ENCODE data around the gene ADSL. TPM values are rescaled to one million over a fixed set of nuclear protein-coding genes. Genes with fewer than 3 reads are reported as not detected.

ADSL gene
- total RNA-seq, 4 donors from 2014 or later: 81.0 to 101 (median 87.2) TPM

DNA sequence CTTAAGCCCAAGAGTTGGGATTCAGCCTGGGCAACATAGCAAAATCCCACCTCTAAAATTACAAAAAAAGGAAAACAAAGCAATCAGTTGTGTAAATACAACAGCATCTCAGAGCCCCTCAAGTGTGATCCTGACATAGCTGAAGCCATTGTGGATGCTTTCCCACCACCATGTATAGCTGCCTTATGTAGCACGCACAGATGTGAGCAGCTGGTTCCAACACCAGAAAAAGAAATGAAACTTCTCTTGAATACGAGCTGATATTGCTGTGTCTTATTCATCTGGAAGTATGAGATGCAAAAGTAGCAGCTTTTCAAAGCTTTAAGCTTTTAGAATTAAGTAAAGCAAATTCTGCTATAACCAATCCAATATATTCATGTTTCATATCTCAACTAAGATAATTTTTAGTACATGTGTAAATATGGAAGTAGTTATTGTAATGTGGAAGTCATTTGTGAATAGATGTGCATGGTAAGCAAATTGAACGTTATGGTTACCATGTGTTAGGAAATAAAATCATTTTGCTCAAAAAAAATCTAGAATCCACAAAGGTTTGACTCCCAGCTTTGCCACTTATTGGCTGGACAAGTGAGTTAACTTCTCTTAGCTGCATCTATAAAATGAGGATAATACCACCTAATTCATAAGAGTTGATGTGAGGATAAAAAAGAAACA lies 87.3 kb downstream of the ADSL start:
- H3K27ac ChIP-seq: peak overlapping the region in 2 of 4 donors; percentile 6
- H3K9me3 ChIP-seq: no peaks in the 10 kb centered on the region
- ATAC-seq: no peak
- 63 to 73% methylated on average over 3 of the region's 3 CpGs for WGBS, 2 donors (ENCODE audit: low coverage in 1 of 2)
- peaks cover 0 to 47% of the 10 kb centered on the region in 2 donors for H3K36me3 ChIP-seq
- H3K4me3 ChIP-seq: no peak overlapping the region
- TF ChIP-seq EP300 (IDR thresholded peaks at IDR 0.05): no peak
- TF ChIP-seq, protein P1, sequence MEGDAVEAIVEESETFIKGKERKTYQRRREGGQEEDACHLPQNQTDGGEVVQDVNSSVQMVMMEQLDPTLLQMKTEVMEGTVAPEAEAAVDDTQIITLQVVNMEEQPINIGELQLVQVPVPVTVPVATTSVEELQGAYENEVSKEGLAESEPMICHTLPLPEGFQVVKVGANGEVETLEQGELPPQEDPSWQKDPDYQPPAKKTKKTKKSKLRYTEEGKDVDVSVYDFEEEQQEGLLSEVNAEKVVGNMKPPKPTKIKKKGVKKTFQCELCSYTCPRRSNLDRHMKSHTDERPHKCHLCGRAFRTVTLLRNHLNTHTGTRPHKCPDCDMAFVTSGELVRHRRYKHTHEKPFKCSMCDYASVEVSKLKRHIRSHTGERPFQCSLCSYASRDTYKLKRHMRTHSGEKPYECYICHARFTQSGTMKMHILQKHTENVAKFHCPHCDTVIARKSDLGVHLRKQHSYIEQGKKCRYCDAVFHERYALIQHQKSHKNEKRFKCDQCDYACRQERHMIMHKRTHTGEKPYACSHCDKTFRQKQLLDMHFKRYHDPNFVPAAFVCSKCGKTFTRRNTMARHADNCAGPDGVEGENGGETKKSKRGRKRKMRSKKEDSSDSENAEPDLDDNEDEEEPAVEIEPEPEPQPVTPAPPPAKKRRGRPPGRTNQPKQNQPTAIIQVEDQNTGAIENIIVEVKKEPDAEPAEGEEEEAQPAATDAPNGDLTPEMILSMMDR (IDR thresholded peaks at IDR 0.05): no peak
- no peak for TF ChIP-seq POLR2A (IDR thresholded peaks at IDR 0.05)
- TF ChIP-seq POLR2AphosphoS5 (IDR thresholded peaks at IDR 0.05): no peak
- no peaks in the 10 kb centered on the region for H3K27me3 ChIP-seq
- peaks cover 0 to 54% (median 19%) of the 10 kb centered on the region in 3 donors for H3K4me1 ChIP-seq

DNA sequence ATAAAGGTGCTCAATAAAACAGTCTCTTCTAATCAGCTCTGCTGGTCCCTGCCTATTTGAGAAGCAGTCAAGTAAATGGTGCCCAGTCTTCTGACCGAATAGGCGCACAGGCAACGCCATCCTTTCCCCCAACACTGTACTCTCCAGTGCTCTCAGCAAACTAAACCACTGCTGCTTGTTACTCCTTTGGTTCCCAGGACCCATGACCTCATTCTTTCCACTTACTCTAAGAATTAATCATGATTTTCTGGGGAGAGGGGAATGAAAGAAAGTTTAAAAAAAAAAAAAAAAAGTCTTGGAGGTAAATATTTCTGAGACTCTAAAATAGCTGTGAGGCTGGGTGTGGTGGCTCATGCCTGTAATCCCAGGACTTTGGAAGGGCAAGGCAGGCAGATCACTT lies 87.8 kb downstream of the ADSL start:
- H3K4me1 ChIP-seq: peaks cover 0 to 54% (median 19%) of the 10 kb centered on the region in 3 donors
- no peaks in the 10 kb centered on the region for H3K9me3 ChIP-seq
- 84 to 92% methylated on average over 2 to 3 of the region's 3 CpGs for WGBS, 2 donors (ENCODE audit: low coverage in 1 of 2)
- H3K27me3 ChIP-seq: no peaks in the 10 kb centered on the region
- TF ChIP-seq EP300 (IDR thresholded peaks at IDR 0.05): no peak
- TF ChIP-seq POLR2A (IDR thresholded peaks at IDR 0.05): no peak
- TF ChIP-seq, protein P1 (IDR thresholded peaks at IDR 0.05): no peak
- TF ChIP-seq POLR2AphosphoS5 (IDR thresholded peaks at IDR 0.05): no peak
- H3K4me3 ChIP-seq: no peak overlapping the region
- no peak for ATAC-seq
- H3K27ac ChIP-seq: peak overlapping the region in 3 of 4 donors; percentile 6 to 73 (median 19)
- peaks cover 0 to 42% of the 10 kb centered on the region in 2 donors for H3K36me3 ChIP-seq

DNA sequence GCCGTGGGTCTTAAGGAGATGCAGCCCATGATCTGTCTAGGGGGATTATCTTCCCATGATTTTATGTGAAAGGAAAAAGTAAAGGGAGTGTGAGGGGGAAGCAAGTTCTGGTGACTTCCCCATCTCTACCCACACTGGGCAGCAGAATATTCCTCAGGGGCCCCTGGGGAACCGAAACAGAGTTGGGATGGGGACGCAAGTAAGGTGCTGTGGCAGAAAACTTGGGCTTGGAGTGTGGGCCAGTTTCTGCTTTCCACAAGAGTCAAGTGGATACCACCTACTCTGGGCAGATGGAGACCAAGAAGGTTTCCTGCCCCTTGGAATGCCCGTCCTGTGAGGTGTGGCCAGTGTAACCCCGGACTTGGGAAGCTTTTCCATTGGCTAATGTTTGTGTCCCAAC lies 88.4 kb downstream of the ADSL start:
- no peaks in the 10 kb centered on the region for H3K27me3 ChIP-seq
- WGBS, 2 donors (ENCODE audit: low coverage in 1 of 2): 90 to 100% methylated on average over 3 to 5 of the region's 5 CpGs
- H3K27ac ChIP-seq: peak overlapping the region in 3 of 4 donors; percentile 19 to 73 (median 21)
- peaks cover 0 to 35% of the 10 kb centered on the region in 2 donors for H3K36me3 ChIP-seq
- H3K4me3 ChIP-seq: no peak overlapping the region
- TF ChIP-seq POLR2AphosphoS5 (IDR thresholded peaks at IDR 0.05): no peak
- TF ChIP-seq EP300 (IDR thresholded peaks at IDR 0.05): no peak
- TF ChIP-seq POLR2A (IDR thresholded peaks at IDR 0.05): no peak
- TF ChIP-seq, protein P1 (IDR thresholded peaks at IDR 0.05): no peak
- H3K4me1 ChIP-seq: peaks cover 0 to 54% (median 19%) of the 10 kb centered on the region in 3 donors
- H3K9me3 ChIP-seq: no peaks in the 10 kb centered on the region
- no peak for ATAC-seq

DNA sequence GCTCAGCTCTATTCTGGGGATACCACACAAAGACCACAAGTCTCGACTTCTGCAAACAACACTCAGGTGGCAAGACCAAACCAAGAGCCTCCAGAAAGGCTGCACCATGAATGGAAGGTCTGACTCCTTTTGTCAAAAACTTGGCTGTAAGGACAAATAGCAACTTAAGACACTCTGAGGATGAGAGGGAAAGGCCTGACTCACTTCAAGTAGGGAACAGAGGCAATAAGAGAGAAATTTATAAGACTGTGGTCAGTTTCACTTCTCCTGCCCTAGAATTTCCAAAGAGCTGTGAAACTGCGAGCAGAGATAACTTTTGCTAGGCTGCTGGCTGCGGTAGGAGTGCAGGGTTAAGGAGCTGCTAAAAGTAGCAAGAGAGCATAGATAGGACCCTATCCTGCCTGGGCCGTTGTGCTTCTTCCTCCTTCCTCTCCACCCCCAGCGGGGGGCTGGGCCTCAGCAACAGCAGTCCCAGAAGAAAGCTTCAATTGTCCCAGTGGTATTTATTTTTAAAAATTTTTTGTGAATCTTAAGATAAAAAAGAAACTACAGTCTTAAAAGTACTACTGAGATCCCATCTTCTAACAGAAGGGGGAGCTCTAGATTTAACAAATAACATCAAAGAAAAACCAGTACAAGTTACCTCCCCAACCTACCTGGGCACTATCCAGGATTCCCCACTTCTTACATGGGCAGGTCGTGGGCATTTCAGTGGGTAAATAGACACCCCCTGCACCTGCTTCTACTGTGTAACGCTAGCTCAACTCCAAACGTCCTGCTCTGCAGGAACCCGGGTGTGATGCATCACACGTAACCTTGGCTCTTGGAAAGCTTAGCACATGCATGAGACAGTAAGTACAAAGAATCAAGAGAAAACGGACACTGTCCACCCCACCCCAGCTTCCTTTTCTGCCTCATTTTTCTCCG lies 90.5 kb downstream of the ADSL start:
- peak overlapping the region; percentile 15 to 75 (median 46) for H3K27ac ChIP-seq
- H3K4me1 ChIP-seq: peaks cover 0 to 65% (median 19%) of the 10 kb centered on the region in 3 donors
- peak overlapping the region; percentile 8 to 33 for H3K4me3 ChIP-seq
- peak; percentile 59 for ATAC-seq
- TF ChIP-seq, protein P1 (IDR thresholded peaks at IDR 0.05): peak; percentile 57 to 77 (median 74)
- TF ChIP-seq POLR2A (IDR thresholded peaks at IDR 0.05) (no peak), POLR2AphosphoS5 (IDR thresholded peaks at IDR 0.05) (no peak)
- H3K27me3 ChIP-seq: no peaks in the 10 kb centered on the region
- 7 to 18% methylated on average over 9 to 12 of the region's 12 CpGs for WGBS, 2 donors (ENCODE audit: low coverage in 1 of 2)
- peaks cover 0 to 18% of the 10 kb centered on the region in 2 donors for H3K36me3 ChIP-seq
- no peaks in the 10 kb centered on the region for H3K9me3 ChIP-seq

Other genes starting within 250 kb of the ADSL start
- gene TNRC6B, start 168.6 kb upstream of the ADSL start, total RNA-seq: 10 to 100 TPM; 32.4 to 71.2 (median 60.7) TPM
- gene SGSM3, start 24.1 kb downstream of the ADSL start, total RNA-seq: 10 to 100 TPM; 36.6 to 46.3 (median 40.6) TPM